Jurkat, Clone E6-1 (cell line): ENCODE results near the gene SPACA4.
A peak's percentile ranks its signal among the peaks of the same experiment; 100 is the strongest.

ENCODE experiments used
- DNase-seq: peaks from one replicate; pipeline ENCODE4 v3.0.0-alpha.2; 2011; ENCODE audit warnings: low read depth, low spot score
- H3K4me3 ChIP-seq: 2 replicates; pipeline ENCODE4 v1.5.1; 2011; ENCODE audit warnings: mild to moderate bottlenecking, low read length, control low read depth, moderate library complexity

SPACA4 gene

DNA sequence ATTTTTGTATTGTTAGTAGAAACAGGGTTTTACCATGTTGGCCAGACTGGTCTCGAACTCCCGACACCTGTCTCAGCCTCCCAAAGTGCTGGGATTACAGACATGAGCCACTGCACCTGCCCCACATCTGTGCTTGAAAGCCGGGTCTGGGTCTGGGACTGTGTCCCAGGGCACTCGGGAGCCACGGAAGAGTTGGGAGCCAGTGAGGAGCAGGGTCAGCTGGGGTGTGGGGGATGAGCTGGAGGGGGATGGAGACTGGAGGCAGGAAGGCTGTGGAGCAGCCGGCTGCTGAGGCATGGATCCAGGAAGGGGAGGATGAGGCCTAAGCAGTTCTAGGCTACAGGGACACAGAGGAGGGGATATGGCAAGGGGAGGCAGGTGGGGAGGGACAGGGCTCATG, 10.7 kb upstream of the SPACA4 start:
- no peak overlapping the region for H3K4me3 ChIP-seq
- no peak for DNase-seq

DNA sequence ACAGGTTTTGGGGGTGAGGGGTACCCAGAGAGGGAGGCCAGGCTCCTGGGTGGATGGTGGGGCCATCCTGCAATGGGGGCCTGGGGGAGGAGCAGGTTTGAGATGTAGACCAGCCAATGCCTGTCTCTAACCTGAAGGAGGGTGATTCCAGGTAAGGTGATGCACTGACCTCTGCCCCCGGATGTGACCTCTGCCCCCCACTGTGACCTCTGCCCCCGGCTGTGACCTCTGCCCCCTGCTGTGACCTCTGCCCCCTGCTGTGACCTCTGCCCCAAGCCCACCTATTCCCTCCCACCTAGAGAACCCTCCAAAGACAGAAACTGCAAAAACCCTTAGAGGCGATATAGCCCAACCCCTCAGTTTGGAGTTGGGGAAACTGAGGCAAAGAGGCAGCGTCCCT, 10.3 kb upstream of the SPACA4 start:
- H3K4me3 ChIP-seq = no peak overlapping the region
- no peak for DNase-seq

DNA sequence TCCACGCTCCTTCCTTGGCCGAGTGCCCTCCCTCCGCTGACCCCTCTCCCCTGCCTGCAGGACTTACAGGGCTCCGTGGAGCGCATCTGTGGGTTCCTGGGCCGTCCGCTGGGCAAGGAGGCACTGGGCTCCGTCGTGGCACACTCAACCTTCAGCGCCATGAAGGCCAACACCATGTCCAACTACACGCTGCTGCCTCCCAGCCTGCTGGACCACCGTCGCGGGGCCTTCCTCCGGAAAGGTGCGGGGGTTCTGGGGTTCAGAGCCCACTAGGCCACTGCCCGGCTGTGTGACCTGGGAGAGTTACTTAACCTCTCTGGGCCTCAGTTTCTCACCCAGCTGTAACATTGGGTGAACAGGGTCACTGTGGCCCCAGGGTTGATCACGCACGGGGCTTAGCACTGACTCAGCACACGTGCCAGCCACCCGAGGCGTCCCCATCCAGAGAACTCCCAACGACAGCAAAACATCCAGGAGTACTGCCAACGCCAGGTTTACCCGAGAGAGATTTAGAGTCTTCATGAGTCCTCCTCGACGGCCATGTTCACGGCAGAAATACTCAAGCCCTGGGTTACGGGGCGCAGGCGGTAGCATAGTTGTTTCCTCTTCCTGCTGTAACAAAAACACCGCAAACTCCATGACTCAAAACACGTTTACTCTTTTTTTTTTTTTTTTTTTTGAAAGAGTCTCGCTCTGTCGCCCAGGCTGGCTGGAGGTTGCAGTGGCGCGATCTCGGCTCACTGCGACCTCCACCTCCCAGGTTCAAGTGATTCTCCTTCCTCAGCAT, 9.7 kb upstream of the SPACA4 start:
- H3K4me3 ChIP-seq = no peak overlapping the region
- DNase-seq = no peak

DNA sequence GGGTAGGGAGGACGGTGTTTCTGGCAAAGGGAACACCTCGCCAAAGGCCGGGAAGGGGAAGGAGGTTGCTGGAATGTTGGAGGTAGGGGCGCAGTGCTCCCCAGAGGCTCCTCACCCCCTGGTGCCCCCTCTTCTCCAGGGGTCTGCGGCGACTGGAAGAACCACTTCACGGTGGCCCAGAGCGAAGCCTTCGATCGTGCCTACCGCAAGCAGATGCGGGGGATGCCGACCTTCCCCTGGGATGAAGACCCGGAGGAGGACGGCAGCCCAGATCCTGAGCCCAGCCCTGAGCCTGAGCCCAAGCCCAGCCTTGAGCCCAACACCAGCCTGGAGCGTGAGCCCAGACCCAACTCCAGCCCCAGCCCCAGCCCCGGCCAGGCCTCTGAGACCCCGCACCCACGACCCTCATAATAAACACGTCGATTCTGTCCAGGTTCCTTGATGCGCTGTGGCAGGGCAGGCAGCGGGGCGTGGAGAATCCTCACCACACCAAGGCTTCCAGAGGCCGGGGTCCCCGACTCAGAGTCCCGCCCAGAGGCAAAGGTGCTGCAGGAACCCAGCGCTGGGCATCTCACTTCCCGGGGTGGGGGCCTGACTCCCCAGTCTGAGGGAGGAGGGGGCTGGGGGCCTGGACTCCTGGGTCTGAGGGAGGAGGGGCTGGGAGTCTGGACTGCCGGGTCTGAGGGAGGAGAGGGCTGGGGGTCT, 7.4 kb upstream of the SPACA4 start:
- no peak overlapping the region for H3K4me3 ChIP-seq
- DNase-seq = no peak

DNA sequence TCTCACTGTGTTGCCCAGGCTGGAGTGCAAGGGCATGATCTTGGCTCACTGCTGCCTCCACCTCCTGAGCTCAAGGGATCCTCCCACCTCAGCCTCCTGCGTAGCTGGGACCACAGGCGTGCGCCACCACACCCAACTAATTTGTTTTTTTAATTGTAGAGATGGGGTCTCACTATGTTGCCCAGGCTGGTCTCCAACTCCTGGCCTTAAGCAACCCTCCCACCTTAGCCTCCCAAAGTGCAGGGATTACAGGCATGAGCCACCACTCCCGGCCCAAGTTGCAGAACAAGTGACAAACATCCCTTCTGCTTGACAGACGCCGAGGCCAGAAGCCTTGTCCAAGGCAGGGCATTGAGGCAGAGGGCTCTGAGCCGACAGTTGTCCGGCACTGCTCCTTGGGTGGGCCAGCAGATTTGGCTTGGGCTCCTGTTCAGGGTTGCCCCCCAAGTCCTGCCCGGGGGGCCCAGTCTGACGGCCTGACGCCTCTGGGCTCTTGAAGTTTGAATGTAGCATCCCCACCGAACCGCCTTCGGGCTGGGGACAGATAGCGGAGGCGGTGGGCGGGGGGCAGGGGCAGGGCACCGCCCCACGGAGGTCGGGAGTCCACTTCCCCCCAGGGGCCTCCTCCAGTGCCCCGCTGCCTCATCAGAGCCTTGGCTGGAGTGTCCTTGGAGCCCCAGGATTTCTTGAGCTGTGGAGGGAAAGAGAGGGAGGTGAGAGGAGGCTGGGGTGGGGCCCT, 5.7 kb upstream of the SPACA4 start:
- DNase-seq = no peak
- H3K4me3 ChIP-seq = no peak overlapping the region

DNA sequence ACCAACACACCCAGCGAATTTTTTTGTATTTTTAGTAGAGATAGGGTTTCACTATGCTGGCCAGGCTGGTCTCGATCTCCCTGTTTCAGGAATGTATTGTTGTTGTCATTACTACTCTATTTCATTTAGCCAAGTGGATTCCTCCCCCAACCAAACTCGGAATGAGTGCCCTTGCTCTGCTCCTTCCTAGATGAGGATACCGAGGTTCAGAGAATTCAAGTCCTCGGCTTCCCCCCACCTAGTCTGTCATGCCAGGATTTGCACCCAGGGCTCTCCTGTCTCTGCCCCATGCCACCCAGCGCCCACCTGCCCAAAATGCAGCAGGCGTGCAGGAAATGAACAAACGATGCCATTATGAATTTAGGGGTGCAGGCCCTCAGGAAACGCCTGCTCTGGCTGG, 3.5 kb upstream of the SPACA4 start:
- H3K4me3 ChIP-seq = no peak overlapping the region
- no peak for DNase-seq

DNA sequence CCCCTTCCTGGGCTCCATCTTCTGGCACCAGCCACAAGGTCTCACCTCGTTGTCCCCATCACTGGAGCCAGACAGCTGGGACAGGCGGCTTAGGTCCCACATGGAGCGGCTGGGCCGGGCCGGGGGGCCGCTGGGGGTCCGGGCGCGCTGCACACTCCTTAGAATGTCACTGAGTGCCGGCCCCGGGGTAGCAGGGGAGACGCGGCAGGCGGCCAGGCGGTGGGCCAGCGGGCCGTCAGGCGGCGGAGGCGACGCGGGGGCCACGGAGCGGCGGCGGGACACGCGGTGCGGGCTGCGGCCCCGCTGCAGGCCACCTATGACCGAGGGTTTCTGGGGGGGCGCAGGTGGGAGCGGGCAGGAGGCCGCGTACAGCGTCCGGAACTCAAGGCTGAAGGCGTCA, 3.1 kb upstream of the SPACA4 start:
- DNase-seq = no peak
- H3K4me3 ChIP-seq = no peak overlapping the region

DNA sequence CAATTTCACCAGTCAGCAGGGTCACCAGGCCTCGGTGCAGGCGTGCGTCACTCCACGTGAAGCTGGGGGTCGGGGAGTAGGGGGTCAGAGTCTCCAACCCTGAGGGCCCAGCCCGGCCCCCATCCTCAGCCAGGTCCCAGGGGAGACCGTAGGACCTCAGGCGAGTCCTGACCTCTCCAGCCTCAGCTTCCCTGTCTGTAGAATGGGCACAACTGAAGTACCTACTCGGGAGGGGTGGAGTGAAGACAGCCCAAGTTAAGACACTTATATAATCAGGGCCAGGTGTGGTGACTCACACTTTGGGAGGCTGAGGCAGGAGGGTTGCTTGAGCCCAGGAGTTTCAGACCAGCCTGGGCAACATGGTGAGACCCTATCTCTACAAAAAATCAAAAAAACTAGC, 2.7 kb upstream of the SPACA4 start:
- no peak overlapping the region for H3K4me3 ChIP-seq
- DNase-seq = no peak

DNA sequence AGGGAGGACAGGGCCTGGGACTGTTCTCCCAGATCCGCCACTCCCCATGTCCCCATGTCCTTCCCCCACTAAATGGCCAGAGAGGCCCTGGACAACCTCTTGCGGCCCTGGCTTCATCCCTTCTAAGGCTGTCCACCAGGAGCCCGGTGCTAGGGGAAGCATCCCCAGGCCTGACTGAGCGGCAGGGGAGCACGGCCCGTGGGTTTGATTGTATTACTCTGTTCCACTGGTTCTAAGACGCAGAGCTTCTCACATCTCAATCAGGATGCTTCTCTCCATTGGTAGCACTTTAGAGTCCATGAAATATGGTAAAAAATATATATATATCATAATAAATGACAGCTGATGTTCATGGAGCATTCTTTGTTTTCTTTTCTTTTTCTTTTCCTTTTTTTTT, 815 bp downstream of the SPACA4 start:
- DNase-seq = no peak

DNA sequence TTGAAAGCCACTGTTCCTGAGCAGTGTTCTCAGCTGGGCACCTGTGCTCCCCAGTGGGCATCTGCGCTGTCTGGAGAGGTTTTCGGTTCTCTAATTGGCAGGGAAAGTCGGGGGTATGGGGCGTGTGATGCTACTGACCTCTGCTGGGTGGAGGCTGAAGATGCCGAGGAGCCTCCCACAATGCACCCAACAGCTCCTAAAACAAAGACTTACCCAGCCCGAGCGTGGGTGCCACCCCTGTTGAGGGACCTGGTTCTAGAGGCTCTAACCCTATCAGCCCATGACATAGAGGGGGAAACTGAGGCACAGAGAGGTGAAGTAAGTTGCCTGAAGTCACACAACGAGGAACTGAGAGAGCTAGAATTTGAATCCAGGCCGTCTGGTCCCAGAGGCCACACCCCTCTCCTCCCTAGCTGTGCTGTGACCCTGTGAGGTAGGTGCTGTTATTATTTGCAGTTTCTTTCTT, 2.3 kb downstream of the SPACA4 start:
- peak overlapping the region; percentile 5; the same call in 1 of the 2 replicates for H3K4me3 ChIP-seq
- DNase-seq = peak; percentile 57

More for the DNA sequence above, 815 bp downstream of the SPACA4 start:
- no peak overlapping the region for H3K4me3 ChIP-seq

DNA sequence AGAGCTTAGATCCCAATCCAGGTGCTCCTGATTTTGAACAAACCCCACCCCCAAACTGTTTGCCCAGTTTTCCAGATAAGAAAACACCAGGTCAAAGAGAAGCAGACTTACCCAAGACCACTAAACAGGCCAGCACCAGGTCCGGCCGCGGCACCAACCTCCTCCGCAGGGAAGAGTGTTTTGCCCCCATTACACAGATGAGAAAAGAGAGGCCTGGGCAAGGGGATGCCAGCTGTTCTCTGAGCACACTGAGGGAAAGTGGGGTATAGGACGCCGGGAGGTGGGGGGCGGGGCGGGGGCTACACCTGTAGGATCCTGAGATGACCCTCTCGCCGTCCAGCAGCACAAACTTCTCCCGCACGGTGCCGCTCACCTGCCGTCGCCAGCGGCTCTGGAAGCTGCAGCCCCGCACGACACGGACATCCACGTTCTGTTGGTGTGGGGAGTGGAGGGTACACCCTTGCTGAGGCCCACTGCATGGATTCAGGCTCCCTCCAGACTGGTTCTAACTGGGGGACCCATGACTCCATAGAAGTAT, 3.1 kb downstream of the SPACA4 start:
- no peak overlapping the region for H3K4me3 ChIP-seq
- no peak for DNase-seq

DNA sequence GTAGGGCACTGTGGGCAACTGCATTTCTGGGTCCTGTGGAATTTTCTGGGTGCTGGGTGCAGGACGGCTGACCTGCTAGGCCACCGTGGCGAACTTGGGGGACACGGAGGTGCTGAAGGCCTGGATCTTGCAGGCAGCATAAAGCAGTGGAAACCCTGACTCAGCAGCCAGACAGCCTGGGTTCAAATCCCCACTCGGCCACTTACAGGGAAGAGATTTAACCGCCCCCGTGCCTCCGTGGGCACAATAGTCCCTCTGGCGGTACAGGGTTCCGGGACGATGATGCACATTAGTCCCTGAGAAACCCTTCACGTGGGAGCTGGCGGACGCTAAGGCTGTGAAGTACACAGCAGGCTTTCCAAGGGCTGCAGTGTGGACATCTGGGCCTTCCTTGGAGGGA, 5.3 kb downstream of the SPACA4 start:
- no peak for DNase-seq
- no peak overlapping the region for H3K4me3 ChIP-seq

DNA sequence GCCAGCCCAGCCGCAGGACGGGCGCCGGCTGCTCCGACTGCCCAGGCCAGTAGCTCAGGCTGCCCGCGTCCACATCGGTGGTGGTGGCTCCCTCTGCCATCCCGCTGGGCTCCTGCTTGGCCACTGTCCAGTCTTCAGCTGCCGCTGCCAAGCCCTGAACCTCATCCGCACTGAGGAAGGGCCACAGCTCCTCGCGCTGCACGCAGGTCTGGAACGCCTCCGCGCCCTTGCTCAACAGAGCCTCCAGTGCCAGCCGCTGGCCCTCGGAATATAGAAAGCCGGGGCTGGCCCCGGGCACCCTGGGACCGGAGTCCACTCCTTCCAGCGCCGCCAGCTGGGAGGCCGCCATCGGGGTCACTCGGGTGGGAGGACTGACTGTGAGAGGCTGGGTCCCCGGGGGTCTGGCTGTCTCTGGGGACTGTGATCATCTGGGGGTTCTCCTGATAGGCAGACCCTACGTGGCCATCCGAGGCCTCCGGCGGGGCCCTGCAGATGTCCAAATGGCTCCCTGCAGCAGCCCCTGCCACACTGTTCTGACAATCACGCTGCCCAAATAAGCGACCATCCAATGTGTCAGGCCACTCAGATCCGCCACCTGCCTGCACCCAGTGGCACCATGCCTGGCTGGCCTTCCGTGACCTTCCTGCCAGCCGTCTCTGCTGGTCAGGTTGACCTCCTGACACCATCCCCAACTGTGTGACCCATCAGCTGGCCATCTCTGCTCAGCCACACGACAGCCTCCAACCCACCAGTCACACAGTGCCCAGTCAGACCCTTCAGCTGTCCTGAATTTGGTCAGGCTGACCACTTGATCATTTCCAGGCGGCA, 6.7 kb downstream of the SPACA4 start:
- DNase-seq = no peak
- no peak overlapping the region for H3K4me3 ChIP-seq

DNA sequence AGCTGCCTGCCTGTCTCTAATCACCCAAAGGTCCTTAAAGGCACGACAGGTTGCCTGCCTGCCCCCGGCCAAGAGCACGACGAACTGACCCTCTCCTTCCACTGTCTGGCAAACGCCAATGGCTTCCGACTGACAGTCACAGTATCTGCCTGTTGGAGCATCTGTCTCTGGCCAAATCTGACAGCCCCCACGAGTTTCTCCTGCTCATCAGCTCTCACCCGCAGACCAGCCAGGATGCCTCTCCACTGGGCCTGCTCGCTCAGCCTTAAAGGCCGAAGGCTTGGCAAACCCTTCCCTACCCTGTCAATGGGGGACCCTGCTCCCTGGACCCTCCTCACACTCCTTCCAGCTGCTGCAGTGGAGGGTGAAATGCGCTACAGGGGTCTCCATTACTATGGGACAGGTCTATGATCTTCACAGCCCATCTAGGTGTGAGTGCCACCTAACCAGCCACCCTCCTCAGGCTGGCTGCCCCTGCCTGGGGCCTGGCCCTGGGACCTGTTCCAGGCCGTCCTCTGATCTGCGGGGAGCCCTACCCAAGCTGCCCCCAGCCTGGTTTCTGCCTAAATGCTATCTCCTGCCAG, 7.4 kb downstream of the SPACA4 start:
- no peak overlapping the region for H3K4me3 ChIP-seq
- DNase-seq = no peak

DNA sequence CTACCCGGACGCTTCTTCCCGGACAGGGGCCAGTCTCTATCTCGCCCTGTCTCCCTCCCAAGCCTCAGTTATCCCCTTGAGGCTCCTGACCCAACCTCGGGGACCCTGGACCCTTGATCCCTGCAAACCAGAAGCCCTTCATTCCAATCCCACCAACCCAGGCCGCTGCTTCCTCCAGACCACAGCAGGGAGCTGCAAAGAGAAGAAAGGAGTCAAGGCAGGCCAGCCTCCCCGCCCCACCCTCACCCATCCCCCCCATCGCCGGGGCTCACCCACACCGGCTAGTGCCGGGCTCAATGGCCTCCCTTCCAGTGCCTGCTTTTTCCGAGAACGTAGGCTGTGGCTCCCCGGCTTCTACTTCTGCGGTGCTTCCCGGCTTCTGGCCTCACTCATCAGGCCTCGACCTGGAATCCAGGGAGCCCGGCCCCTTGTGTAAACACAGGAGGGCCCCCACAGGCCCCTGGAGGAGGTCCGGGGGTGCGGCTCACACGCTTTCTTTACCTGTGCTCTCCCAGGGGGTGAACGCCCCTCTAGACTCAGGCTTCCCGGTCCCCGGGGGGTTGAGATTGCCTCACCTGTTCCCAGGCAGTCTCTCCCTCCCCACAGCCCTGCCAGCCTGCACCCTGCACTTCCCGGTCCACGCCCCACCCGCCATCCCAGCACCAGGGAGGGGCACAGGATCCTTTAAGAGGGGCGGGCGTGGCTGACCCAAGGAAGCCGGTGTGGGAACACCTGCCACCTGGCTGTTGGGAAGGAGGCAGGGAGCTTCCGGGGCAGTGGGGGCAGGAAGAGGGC, 8.1 kb downstream of the SPACA4 start, which contains the start of gene FAM83E:
FAM83E (minus strand) TSS at position 641 of the 795 bp plus-strand sequence. CDS start 1,704 bp downstream, outside the sequence.
- H3K4me3 ChIP-seq = no peak within 1 kb of the TSS
- DNase-seq = no peak

DNA sequence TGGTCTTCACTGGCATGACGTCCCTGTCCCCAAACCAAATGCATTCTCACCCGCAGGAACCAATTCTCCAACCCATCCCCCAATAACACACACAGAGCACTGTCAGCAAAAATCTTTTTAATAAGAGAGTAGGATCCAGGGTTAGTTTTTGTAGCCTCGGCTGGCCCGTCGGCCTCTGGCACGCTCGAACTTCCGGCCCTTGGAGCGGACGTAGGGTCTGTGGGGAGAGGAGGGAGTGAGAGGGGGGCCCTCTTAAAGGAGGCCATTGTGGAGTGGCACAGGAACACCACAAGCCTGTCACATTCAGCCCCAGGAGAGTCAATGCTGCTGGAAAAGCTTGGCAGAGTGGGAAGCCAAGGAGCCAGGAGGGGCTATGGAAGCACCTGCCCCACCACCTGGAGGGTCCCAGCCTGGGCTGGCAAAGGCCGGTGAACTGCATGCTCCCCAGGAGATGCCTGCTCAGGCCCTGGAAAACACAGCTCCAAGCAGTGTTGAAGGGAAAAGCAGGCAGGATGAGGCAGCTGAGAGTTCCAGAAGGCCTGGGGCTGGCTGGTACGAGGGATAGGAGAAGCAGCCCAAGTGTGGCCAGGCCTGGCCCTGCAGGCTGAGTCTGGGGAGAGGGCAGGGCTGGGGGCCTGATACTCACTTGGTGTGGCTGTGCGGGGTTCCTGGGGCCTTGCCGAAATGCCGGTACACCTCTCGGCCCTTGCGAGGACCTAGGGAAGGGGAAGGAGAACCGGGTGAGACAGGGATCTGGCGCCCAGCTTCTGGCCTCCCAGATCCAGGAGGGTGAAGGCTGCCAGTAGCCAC, 8.9 kb downstream of the SPACA4 start:
- DNase-seq = no peak
- H3K4me3 ChIP-seq = no peak overlapping the region

DNA sequence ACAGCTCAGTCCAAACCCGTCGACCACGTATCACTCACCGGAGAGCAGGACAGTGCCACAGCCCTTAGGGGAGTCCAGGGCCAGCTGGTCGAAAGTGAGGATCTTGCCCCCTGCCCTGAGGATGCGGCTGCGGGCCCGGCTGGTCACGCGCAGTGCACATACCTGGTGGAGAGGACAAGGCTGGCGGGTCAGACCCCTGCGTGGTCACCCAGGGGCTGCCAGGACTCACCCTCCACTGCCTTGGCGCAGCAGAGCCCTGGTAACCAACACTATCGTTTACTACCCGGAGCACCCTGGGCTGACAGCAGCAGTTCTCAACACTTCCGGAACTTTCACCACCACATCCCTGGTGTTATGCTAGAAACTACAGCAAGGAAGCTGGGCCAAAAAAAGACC, 9.5 kb downstream of the SPACA4 start:
- no peak overlapping the region for H3K4me3 ChIP-seq
- DNase-seq = no peak
